ENCODE data around the gene NBEA.
"Not testable (repeated sequence)": the region's sequence is repeated elsewhere in the genome, so short reads cannot be mapped to it uniquely, and the experiment has no call there.

NBEA gene

DNA sequence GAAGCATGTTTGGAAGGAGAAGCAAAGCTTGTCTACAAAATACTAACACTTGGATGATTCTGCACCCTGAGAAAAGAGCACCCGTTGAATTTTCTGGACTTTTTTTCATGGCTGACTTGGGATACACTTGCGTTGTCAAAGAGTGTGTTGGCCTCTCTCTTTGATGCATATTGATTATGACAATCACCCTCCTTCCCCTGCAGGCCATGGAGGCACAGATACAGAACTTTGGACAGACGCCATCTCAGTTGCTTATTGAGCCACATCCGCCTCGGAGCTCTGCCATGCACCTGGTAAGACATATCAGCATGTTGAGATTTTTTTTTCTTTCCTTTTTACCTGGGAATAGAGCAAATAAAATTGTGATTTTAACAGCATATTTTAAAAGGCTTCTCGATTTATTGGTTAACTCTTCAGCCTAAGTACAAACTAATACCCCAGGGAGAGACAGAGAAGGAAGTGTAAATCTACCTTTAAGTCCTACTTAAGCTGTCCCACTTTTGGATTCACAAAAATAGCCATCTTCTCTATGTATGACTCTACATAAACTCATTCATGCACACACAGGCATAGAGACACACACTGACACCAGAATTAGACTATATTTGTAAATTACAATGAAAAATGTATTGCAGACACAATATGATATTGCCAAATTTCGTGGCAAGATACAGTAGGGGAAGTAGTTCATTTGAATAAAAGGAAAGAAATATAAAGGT, 704.1 kb downstream of the NBEA start:
- DNase-seq (ENCODE audit: low read depth in 2 of 2) = no peak

DNA sequence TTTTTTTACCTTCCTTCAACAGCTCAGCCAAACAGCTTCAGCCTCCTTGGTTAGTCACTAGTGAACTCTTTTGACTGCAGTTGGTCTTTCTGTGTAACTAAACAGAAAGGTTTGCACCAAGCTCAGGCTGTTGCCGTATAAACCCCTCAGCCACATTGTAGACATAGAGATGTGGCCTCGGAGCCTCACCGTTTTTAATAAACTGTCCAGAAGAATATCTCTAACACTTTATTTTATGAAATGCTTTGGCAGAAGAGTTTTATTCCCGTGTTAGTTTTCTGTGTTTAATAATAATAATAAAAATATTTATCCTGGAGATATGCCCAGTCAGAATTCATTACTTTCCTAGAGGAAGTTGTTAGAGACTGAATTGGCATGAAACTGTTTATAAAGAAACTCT, 706.1 kb downstream of the NBEA start:
- no peak for DNase-seq (ENCODE audit: low read depth in 2 of 2)

DNA sequence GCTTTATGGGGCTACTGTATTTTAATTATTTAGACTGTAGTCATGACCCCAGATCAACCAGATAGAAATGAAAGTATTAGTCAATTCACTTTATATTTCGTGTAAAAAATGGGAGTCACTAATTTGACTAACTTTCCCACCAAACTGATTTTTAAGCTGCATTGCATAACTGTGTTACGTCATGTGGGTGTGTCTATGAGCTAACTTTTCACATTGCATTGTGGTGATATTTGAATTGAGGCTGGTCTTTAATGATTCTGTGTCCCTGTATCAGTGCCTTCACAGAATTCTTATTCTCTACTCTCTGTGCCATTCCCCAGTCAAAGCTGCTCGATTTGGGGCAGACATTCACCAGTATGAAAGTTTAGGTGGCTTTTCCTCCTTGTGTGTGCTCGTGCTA, 707.1 kb downstream of the NBEA start:
- DNase-seq (ENCODE audit: low read depth in 2 of 2) = no peak

DNA sequence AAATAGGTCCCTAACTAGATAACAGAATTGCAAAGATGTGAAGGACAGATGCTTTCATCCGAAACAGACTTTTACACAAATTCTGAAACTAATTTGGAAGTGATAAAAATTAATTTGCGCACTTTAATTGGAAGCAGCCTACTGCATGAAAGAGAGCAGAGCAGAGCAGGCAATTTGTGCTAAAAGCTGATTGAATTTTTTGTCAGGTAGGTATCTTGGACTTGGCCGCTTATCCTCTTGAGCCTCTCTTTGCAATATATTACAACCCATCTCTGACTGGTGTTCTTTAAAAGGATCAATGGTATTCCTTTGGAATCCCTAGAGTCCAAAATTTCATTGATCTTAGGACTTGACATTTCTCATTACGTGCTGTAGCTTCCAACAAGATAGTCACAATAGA, 717.7 kb downstream of the NBEA start:
- DNase-seq (ENCODE audit: low read depth in 2 of 2) = no peak

DNA sequence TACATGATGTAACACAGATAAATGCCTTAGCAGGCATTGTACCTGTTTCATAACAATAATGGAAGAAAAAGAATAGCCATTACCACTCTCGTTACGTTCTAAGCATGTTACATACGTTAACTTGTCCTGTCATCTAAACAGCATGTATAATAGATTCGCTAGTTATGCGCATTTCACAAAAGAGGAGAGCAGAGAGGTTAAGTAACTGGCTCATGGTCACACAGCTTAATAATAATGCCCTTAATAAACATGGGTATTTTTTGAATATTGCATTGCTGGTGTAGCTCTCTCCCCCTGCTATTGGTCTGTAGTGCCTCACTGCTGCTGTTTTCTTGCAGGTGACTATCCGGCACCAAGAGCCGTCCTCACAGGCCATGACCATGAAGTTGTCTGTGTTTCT, 722.7 kb downstream of the NBEA start:
- no peak for DNase-seq (ENCODE audit: low read depth in 2 of 2)

DNA sequence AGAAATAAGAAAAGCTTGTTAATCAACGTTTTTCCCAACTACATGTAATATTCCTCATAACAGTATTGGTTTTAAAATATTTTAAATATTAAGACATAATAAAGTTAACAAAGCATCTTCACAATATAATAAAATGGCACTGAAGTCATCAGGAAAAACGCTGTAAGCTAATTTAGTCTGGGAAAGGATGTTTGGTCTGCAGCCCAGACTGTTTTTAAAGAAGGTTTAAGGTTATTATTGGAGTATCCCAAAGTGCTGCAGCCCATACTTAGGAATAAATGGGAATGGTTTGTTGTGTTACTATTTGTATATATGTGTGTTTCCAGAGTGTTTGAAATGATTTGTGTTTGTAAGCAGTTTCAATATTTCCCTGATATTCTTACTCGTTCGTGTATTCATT, 727.3 kb downstream of the NBEA start:
- no peak for DNase-seq (ENCODE audit: low read depth in 2 of 2)

DNA sequence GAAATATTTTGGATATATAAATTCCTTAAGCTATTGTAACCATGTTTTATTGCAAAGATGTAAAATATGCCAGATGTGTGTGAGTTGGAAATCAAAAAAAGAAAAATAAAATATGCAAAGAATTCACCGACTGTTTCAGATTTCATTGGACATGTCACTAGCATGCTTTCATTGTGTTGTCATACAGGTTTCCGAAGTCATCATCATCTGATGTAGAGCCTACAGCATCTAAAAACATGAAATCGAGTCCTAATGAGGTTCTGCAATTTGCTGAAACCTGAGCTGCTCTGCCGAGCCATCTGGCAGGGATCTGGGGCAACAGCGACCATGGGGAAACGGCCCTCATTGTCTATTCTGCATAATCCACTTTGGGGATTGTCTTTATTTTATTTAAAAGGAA, 730.5 kb downstream of the NBEA start:
- DNase-seq (ENCODE audit: low read depth in 2 of 2) = no peak

DNA sequence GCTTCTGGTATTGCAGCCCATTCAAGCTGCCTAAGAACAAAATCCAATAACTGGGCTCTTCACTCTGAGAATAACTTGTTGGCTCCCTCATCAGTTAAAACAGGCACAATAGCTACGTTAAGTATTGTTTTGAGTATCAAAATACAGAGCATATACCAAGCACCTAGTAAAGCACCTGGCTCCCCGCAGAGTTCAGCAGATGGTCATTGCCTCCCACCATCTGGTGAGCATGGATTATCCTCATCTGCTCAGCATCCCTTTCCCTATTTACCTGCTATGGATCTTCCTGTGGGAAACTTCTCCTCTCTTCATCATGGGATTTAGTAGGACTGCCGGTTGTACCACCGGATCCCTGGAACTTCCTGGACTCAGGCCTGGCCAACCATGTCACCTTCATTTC, 733.6 kb downstream of the NBEA start:
- DNase-seq (ENCODE audit: low read depth in 2 of 2) = no peak

DNA sequence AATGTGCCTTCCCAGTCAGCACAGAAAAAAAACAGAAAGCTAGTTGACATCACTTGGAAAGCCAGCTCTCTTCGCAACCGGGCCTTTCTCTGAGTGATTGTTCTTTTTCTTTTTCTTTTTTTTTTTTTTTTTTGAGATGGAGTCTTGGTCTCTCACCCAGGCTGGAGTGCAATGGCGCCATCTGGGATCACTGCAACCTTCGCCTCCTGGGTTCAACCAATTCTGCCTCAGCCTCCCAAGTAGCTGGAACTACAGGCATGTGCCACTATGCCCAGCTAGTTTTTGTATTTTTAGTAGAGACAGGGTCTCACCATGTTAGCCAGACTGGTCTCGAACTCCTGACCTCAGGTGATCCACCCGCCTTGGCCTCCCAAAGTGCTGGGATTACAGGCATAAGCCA, 735.8 kb downstream of the NBEA start:
- not testable (repeated sequence) for DNase-seq (ENCODE audit: low read depth in 2 of 2)

DNA sequence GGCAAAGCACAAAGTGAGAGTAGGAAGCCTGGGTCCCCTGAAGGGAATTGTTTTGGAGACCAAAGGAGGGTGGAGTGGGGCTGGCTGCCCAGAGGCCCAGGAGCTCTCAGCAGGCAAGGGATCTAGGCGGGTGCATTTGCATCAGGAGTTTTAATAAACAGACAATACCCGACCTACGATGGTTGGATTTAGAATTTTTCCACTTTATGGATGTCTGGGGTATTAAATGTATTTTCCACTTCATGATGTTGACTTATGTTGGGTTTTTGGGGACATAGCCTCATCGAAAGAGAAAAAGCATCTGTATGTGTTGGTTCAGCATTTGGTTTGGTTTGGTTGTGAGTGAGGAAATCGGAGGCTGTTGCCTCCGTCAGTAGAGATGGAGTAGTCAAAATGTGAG, 739.6 kb downstream of the NBEA start:
- DNase-seq (ENCODE audit: low read depth in 2 of 2) = no peak

DNA sequence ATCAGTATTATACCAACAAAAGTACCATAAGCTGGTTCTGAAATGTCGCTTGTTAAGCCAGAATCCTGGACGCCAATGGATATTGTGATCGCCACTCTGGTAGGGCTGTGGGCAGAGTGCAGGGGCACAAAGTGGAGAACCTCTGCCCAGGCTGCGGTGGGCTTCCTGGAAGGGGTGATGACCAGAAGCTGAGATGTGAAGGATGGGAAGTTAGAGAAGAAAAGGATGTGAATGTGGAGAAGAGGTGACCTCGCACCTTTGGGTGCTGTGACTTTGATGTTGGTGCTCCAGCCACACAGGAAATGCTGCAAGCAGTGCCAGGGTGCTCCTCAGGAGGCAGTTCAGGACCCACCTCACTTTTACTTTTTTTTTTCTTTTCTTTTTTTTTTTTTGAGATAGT, 742.4 kb downstream of the NBEA start:
- DNase-seq (ENCODE audit: low read depth in 2 of 2) = no peak

DNA sequence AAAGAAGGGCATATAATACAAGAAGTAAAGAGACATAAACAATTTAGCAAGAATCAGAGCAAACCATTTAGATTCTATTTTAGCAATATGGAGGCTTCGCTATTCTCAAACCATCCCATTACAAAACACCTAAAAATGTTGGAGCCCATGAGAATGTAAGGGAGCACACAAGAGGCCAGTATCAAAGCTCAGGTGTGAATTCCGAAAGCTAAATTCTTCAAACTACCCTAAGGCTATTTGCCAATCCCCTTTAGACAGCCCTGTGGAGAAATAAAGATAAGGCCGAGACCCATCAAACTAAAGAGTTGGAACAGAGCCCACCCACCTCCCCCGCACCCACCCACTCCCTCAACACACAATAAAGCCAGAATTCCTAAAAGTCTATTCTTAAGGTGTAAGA, 745.3 kb downstream of the NBEA start:
- DNase-seq (ENCODE audit: low read depth in 2 of 2) = no peak

DNA sequence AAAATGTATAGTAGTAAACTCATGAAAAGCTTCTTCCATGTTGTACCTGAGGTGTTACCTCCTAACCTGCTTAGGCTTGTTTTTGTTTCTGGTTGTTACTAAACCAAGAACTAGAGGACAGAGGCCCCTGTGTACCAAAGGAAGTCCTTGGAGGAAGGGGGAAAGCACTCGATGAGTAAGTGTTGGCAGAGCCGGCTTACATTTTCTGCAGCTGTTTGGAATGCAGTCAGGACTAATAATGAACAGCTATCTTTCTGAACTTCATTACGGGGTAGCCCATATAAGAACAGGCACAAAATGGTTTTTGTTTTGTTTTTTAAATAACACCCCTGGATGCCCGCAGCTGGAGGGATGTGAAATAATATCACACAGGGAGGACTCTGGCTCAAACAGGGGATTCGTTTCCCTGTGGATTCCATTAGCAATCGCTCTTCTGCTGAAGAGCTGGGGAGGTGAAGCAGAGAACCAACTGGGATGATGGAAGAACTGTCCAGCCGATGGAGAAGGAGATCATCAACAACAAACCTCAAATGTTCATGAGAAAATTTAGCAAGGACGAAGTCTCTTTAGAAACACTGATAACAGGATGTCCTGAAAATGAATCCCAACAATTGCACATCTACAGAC, 748.6 kb downstream of the NBEA start:
- DNase-seq (ENCODE audit: low read depth in 2 of 2) = no peak

DNA sequence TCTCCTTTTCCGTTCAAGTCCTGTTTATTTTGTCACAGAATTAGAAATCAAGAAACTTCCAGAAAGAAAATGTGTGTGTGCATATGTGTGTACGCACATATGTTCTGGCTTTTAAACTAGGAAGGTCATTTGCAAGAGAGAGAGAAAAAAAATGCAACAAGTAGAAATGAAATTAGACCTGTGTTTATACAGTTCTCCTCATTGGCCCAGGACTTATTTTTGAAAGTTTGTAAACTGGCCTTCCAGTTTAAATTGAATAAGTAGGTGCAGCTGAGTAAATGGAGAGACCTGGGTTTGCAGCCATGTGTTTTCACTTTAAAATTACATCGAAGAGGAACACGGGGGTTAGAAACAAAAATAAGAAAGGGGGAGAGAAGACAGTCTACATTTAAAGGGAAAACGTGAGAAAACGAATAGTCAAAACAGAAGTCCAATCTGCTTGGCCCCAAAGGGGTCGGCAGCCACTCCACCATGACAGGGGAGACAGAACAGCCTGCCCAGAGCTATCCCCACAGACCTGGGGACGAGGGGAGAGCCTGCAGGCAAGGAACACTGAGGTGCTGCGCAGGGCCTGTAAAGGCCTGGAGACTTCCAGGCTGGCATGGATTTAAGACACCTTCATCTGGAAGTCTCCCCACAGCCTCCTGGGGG, 751.2 kb downstream of the NBEA start:
- DNase-seq (ENCODE audit: low read depth in 2 of 2) = no peak

DNA sequence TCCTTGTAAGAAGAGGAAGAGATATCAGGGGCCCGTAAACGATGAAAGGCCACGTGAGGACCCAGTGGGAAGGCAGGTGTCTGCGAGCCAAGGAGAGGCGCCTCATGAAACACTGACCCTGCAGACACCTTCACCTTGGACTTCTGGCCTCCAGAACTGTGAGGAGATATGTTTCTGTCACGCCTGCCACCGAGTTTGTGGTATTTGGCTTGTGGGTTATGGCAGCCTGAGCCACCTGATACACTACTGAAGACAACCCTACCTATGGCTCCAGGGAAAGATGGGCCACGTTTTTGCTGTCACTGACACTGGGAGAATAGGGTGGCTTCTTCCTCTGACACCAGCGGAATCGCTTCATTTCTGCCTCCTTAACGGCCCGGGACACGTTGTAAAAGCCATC, 752.0 kb downstream of the NBEA start:
- DNase-seq (ENCODE audit: low read depth in 2 of 2) = no peak

DNA sequence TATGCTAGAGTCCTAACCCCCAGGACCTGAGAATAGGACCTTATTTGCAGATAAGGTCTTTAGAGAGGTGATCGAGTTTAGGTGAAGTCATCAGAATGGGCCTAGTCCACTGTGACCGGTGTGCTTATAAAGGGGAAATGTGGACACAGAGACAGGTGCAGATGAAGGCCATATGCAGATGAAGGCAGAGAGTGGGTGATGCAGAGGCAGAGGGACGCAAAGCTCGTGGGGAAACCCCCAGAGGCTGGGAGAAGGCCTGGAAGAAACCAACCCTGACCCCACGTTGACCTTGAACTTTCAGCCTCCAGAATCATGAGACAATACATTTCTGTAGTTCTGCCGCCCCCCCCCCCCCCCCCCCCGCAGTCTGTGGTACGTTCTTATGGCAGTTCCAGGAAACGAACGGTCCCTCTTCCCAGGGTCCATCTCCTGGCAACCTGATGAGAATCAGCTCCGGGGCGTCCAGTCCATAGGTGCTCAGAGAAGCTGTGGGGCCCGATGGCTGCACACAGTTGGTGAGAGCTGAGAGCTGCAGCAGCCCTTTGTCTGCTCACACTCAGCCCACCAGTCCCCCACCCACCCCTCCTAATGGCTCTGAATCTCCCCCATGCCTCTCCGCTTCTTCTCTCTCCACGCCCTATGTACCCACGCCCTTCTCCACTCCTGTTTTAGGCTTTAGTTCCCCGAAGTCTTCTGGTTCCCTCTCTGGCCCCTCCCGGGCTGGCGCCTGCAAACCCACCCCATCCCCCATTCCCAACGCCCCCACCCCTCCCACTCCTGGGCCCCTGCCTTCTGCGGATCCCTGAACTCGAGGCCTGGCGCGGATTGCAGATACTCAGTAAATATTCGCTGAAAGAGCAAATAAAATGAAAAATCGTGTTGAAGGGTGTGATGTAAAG, 752.7 kb downstream of the NBEA start:
- DNase-seq (ENCODE audit: low read depth in 2 of 2) = no peak

DNA sequence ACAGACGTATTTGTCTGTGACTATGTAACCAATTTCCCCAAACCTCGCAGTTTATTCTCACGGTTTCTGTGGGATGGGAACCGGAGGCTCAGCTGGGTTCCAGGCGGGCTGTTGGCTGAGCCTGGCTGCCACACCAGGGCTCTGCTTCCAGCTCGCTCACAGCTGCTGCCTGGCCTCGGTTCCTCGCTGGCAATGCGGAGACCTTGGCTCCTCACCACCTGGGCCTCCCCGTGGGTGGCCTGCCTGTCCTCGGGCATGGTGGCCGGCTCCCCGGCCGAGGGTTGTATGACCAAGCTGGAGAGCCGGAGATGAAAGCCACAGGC, 753.3 kb downstream of the NBEA start:
- no peak for DNase-seq (ENCODE audit: low read depth in 2 of 2)

DNA sequence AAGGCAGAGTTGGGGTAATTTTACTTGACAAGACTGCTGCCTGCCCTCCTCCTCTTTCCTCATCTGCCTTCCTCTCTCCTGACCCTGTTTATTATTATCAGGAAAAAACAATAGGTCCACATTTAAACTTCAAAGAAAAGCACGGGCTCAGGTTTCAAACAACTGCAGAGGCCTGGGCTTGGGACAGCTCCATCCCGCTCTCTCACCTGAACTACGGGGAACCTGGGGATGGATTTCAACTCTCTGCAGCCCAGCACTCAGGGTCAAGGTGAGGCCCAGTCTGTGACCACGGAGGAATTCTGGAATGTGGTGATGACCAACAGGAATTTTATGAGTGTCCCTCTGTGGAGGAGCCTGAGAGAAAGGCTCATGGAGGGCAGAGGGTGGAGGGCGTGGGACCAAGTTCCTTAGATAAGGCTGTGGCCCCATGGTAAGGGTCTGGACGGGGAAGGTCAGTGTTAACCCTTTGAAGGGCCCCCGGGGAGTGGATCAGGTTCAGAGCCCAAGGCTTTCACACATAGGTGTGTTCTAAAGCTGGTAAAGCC, 755.2 kb downstream of the NBEA start:
- no peak for DNase-seq (ENCODE audit: low read depth in 2 of 2)

DNA sequence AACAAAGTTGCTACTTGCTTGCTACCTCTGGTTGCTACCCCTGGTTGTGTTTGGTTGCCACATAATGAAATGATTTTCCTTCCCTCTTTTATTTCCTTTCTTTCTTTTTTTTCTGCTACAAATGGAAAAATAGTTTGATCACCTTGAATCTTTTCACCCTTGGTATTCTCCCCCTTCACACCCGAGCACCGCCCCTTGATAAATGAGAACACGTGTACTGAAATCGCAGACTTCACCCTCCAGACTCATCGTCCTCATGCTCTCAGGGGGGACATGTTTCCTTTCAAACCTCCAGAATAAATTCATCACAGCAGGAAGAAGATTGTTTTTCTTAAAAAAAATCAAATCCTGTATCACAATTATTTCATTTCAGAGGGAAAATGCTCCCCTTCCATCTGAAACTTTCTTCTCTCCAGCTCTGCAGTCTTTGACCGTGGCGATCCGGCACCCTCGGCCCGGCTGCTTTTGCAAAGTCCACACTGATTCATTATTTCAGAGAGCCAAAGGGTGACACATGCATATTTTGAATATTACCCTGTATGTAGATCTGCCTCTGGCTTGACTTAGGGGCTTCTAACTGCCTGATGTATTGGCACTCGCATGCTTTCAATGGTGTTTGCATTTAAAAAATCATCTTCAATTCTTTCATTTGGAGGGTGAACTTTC, 757.0 kb downstream of the NBEA start:
- DNase-seq (ENCODE audit: low read depth in 2 of 2) = no peak

DNA sequence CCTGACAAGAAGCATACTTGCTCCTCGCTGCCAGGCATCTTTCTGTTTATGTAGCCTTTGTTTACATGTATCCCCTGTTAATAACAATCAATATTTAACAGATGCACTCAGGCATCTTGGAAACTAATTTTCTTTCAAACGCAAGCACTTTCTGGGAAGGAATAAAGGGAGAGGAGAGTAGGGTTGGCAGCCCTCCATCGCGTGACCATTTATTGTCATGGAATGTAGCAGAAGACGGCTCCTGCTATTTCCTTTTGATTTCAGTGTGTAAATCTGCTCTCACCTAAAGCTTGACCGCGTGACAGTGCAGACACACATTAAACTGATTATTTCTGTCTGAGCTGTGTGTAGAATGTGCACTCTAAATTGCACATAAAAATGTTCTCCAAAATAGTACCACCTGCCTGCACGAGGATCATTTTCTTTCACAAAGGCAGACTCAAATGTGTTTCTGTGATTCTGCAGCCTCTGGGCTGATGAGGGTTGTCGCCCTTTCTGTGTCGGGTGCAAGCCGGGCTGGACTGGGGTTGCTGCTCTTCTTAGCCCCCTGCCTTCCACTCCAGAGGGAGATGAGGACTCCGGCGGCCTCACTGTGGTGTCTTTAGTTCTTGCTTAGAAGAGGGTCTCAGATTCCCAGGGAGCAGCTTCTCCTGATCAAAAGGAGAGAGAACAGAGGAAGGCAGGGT, 757.9 kb downstream of the NBEA start:
- no peak for DNase-seq (ENCODE audit: low read depth in 2 of 2)

DNA sequence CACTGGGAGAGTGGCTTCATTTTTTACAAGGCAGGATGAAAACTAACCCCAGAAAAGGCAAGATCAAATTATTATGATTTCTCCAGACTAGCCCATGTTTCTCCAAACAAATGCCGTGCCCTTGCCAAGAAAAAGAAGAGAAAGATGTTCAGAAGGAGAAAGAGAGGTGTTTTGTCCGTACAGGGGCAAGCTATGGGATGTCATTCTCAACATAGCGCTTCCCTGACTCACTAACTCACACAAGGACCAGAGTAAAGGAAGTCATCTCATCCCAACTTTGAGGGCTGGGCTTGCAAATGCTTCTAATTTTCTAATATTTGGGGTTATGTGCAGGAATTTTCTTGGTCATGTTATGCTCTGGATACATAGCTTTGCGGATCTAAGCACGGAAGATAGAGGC, 758.6 kb downstream of the NBEA start:
- no peak for DNase-seq (ENCODE audit: low read depth in 2 of 2)

All from stimulated activated CD4-positive, alpha-beta T cell treated with anti-CD3 and anti-CD28 coated beads, Interleukin-1b, Interleukin-23, amount 100 ng/mL, for 1 hour (primary cell).